HEK293 (cell line): ENCODE measurements around the gene EPHA2.

Source experiments
- CTCF ChIA-PET: fragments of 350-600 bp; formaldehyde crosslinking; extraction: SDS; loops from one replicate; lab custom pipeline; 2021; ENCODE audit warnings: antibody characterized with exemption; lab: Yijun Ruan, JAX
- POLR2A ChIA-PET: fragments of 300-600 bp; formaldehyde crosslinking; extraction: SDS; loops from one replicate; lab custom pipeline; 2020; ENCODE audit warnings: antibody characterized with exemption, inconsistent platforms; lab: Yijun Ruan, JAX
- H3K27ac ChIP-seq: fragments of 200-500 bp; sonication (Bioruptor generic); 2 replicates; pipeline ENCODE4 v1.5.1; 2014; ENCODE audit warnings: low read depth, low read length, control low read depth, inconsistent platforms; ENCODE audit errors: extremely low read depth
- H3K36me3 ChIP-seq, 2 experiments: fragments of 200-500 bp in 1 of 2; sonication (Bioruptor generic) in 1 of 2; 1 replicate in 1 of 2; 2 replicates in 1 of 2; pipeline ENCODE4 v1.5.1; 2014 to 2017; ENCODE audit warnings: inconsistent platforms in 2 of 2, low read length in 2 of 2; ENCODE audit not compliant: control insufficient read depth in 2 of 2, insufficient read depth in 1 of 2
- H3K4me1 ChIP-seq: fragments of 200-500 bp; sonication (Bioruptor generic); 2 replicates; pipeline ENCODE4 v1.5.1; 2014; ENCODE audit warnings: mild to moderate bottlenecking, low read length, inconsistent platforms; ENCODE audit not compliant: control insufficient read depth, insufficient read depth
- H3K4me3 ChIP-seq: 2 replicates; pipeline ENCODE4 v1.5.1; 2011; ENCODE audit warnings: low read depth, mild to moderate bottlenecking, control low read depth, low read length, moderate library complexity
- H3K9me3 ChIP-seq: fragments of 200-500 bp; sonication (Bioruptor generic); 2 replicates; pipeline ENCODE4 v1.5.1; 2014; ENCODE audit warnings: low read depth, low read length, inconsistent platforms; ENCODE audit not compliant: control insufficient read depth, insufficient read depth
- GLIS1 ChIP-seq: fragments of 450-650 bp; formaldehyde crosslinking; IDR thresholded peaks from 2 replicates; pipeline ENCODE4 v1.5.1; 2016; ENCODE audit warnings: missing biosample characterization, missing genetic modification characterization
- PRDM10 ChIP-seq: fragments of 450-650 bp; formaldehyde crosslinking; IDR thresholded peaks from 2 replicates; pipeline ENCODE4 v1.5.1; 2016; ENCODE audit warnings: missing biosample characterization, missing genetic modification characterization
- TCF7L2 ChIP-seq: IDR thresholded peaks from 2 replicates; pipeline ENCODE4 v1.6.1; 2011; ENCODE audit warnings: low read depth, mild to moderate bottlenecking, inconsistent platforms, low read length, moderate library complexity, borderline replicate concordance
- ZFHX2 ChIP-seq: fragments of 450-650 bp; formaldehyde crosslinking; conservative IDR thresholded peaks from 2 replicates; pipeline ENCODE4 v1.5.1; 2016; ENCODE audit warnings: missing biosample characterization, missing genetic modification characterization
- ZNF10 ChIP-seq: fragments of 450-650 bp; formaldehyde crosslinking; IDR thresholded peaks from 2 replicates; pipeline ENCODE4 v1.5.1; 2017; ENCODE audit warnings: missing biosample characterization, missing genetic modification characterization
- ZNF148 ChIP-seq: fragments of 450-650 bp; formaldehyde crosslinking; IDR thresholded peaks from 2 replicates; pipeline ENCODE4 v1.5.0; 2017; ENCODE audit warnings: missing biosample characterization, missing genetic modification characterization, borderline replicate concordance
- ZNF239 ChIP-seq: fragments of 450-650 bp; formaldehyde crosslinking; IDR thresholded peaks from 2 replicates; pipeline ENCODE4 v1.5.1; 2016; ENCODE audit warnings: missing biosample characterization, missing genetic modification characterization
- ZNF24 ChIP-seq: fragments of 450-650 bp; formaldehyde crosslinking; IDR thresholded peaks from 2 replicates; pipeline ENCODE4 v1.5.1; 2016; ENCODE audit warnings: missing biosample characterization, missing genetic modification characterization
- ZNF510 ChIP-seq: fragments of 450-650 bp; formaldehyde crosslinking; IDR thresholded peaks from 2 replicates; pipeline ENCODE4 v1.5.1; 2018; ENCODE audit warnings: mild to moderate bottlenecking, missing genetic modification characterization, missing biosample characterization; ENCODE audit not compliant: insufficient replicate concordance
- ZNF610 ChIP-seq: fragments of 450-650 bp; formaldehyde crosslinking; IDR thresholded peaks from 2 replicates; pipeline ENCODE4 v1.5.1; 2016; ENCODE audit warnings: missing biosample characterization, missing genetic modification characterization, borderline replicate concordance
- ZNF785 ChIP-seq: fragments of 450-650 bp; formaldehyde crosslinking; IDR thresholded peaks from 2 replicates; pipeline ENCODE4 v1.5.1; 2016; ENCODE audit warnings: missing biosample characterization, missing genetic modification characterization
- ZSCAN23 ChIP-seq: fragments of 450-650 bp; formaldehyde crosslinking; IDR thresholded peaks from 2 replicates; pipeline ENCODE4 v1.5.1; 2016; ENCODE audit warnings: missing biosample characterization, missing genetic modification characterization

Gene EPHA2

GRCh38 chr1:16128338-16128741 lies 27.5 kb downstream of the EPHA2 start (continued):
- no peak for TF ChIP-seq ZNF148 (tag by site-specific recombination)
- TF ChIP-seq ZNF610 = no peak
- no peak for TF ChIP-seq TCF7L2
- TF ChIP-seq ZFHX2 = no peak
- TF ChIP-seq ZNF10 (tag by site-specific recombination) = no peak
- no peak for TF ChIP-seq ZNF510

GRCh38 chr1:16127676-16128337 lies 28.1 kb downstream of the EPHA2 start:
- POLR2A ChIA-PET = no interaction called here
- no peaks in the 10 kb centered on the region for H3K9me3 ChIP-seq
- H3K27ac ChIP-seq = no peak overlapping the region
- CTCF ChIA-PET = interaction anchor here (0.8 kb wide), 1 partner anchor 14 kb away, joined by 3 read pairs; no protein-coding TSS in a partner anchor
- H3K4me1 ChIP-seq = no peaks in the 10 kb centered on the region; the same call in 1 of the 2 replicates
- TF ChIP-seq ZSCAN23 (no peak), ZNF148 (tag by site-specific recombination) (no peak), ZNF239 (tag by site-specific recombination) (no peak), ZFHX2 (peak; percentile 23; the same call in 1 of the 2 replicates)
- no peak overlapping the region for H3K4me3 ChIP-seq
- peaks cover 6 to 85% of the 10 kb centered on the region in 2 experiments; a peak in 2 of 3 replicates for H3K36me3 ChIP-seq

GRCh38 chr1:16126743-16127515 lies 28.9 kb downstream of the EPHA2 start:
- TF ChIP-seq GLIS1 (tag by site-specific recombination) (peak; percentile 41), ZNF24 (peak; percentile 38; the same call in 1 of the 2 replicates), PRDM10 (tag by site-specific recombination) (0 out of 2 replicates have a peak, but pooled peaks have one; percentile 32), ZNF785 (tag by site-specific recombination) (no peak)
- H3K4me1 ChIP-seq = peaks cover 6% of the 10 kb centered on the region
- POLR2A ChIA-PET = no interaction called here
- H3K36me3 ChIP-seq = peaks cover 0 to 76% of the 10 kb centered on the region in 2 experiments; a peak in 2 of 3 replicates
- H3K9me3 ChIP-seq = no peaks in the 10 kb centered on the region
- no peak overlapping the region for H3K4me3 ChIP-seq
- H3K27ac ChIP-seq = no peak overlapping the region
- CTCF ChIA-PET = interaction anchor here (1.0 kb wide), 1 partner anchor 61 kb away, joined by 3 read pairs; no protein-coding TSS in a partner anchor
